ENCODE data around the gene ELOVL6. TPM values are rescaled to one million over a fixed set of nuclear protein-coding genes. Genes with fewer than 3 reads are reported as not detected.
"Not testable (repeated sequence)": the region's sequence is repeated elsewhere in the genome, so short reads cannot be mapped to it uniquely, and the experiment has no call there.

ELOVL6 gene
- total RNA-seq, 1 donor from 2014 or later = 25.5 TPM

- H3K36me3 Mint-ChIP-seq (ENCODE audit: low read depth, unreplicated experiment); H3K4me3 ChIP-seq (ENCODE audit: insufficient read depth, low read depth, low read length): not testable (repeated sequence)
Observed at GRCh38 chr4:110076828-110077227, 121.6 kb downstream of the ELOVL6 start.

GRCh38 chr4:110075891-110076290 lies 122.5 kb downstream of the ELOVL6 start:
- FAIRE-seq (no peak), DNase-seq (ENCODE audit: low read depth) (no peak)
- H3K4me1 ChIP-seq (ENCODE audit: insufficient read depth, low read length) = no peaks in the 10 kb centered on the region
- no peak overlapping the region for H3K4me3 Mint-ChIP-seq (ENCODE audit: unreplicated experiment)
- H3K36me3 ChIP-seq (ENCODE audit: insufficient read depth, low read length) = no peaks in the 10 kb centered on the region
- H3K27ac Mint-ChIP-seq (ENCODE audit: unreplicated experiment) = no peak overlapping the region
- no peaks in the 10 kb centered on the region for H3K79me2 ChIP-seq (ENCODE audit: insufficient read depth, low read length)
- H4K20me1 ChIP-seq (ENCODE audit: insufficient read depth, low read length) = no peaks in the 10 kb centered on the region
- H2AFZ ChIP-seq (ENCODE audit: low read depth, low read length) = no peak overlapping the region
- H3K27ac ChIP-seq (ENCODE audit: low read depth, low read length) = no peak overlapping the region
- no peak for TF ChIP-seq CTCF (IDR thresholded peaks at IDR 0.05; ENCODE audit: insufficient read depth, low read depth, low read length)
- TF ChIP-seq EZH2 (IDR thresholded peaks at IDR 0.05; ENCODE audit: insufficient read depth, low read length) = no peak
- no peaks in the 10 kb centered on the region for H3K27me3 ChIP-seq (ENCODE audit: insufficient read depth, low read length)
- H3K36me3 Mint-ChIP-seq (ENCODE audit: low read depth, unreplicated experiment) = peaks cover 9% of the 10 kb centered on the region
- peaks cover 8% of the 10 kb centered on the region for H3K9me3 Mint-ChIP-seq (ENCODE audit: unreplicated experiment)
- peaks cover 9% of the 10 kb centered on the region for H3K4me1 Mint-ChIP-seq (ENCODE audit: low read depth, unreplicated experiment)
- H3K4me2 ChIP-seq (ENCODE audit: low read length) = no peak overlapping the region
- H3K9ac ChIP-seq (ENCODE audit: low read length) = no peak overlapping the region
- H3K9me3 ChIP-seq (ENCODE audit: insufficient read depth, low read depth, low read length) = no peaks in the 10 kb centered on the region
- H3K4me3 ChIP-seq (ENCODE audit: insufficient read depth, low read depth, low read length) = no peak overlapping the region
- H3K27me3 Mint-ChIP-seq (ENCODE audit: low read depth, unreplicated experiment) = no peaks in the 10 kb centered on the region

More at GRCh38 chr4:110076828-110077227, 121.6 kb downstream of the ELOVL6 start:
- not testable (repeated sequence) for H3K9ac ChIP-seq (ENCODE audit: low read length); H3K4me2 ChIP-seq (ENCODE audit: low read length); H3K4me3 Mint-ChIP-seq (ENCODE audit: unreplicated experiment); FAIRE-seq; H3K9me3 Mint-ChIP-seq (ENCODE audit: unreplicated experiment); H4K20me1 ChIP-seq (ENCODE audit: insufficient read depth, low read length); H3K9me3 ChIP-seq (ENCODE audit: insufficient read depth, low read depth, low read length); H3K27me3 Mint-ChIP-seq (ENCODE audit: low read depth, unreplicated experiment); H3K27ac Mint-ChIP-seq (ENCODE audit: unreplicated experiment); H3K36me3 ChIP-seq (ENCODE audit: insufficient read depth, low read length); H3K4me1 ChIP-seq (ENCODE audit: insufficient read depth, low read length); DNase-seq (ENCODE audit: low read depth); H3K4me1 Mint-ChIP-seq (ENCODE audit: low read depth, unreplicated experiment); H3K27me3 ChIP-seq (ENCODE audit: insufficient read depth, low read length); H3K27ac ChIP-seq (ENCODE audit: low read depth, low read length); H3K79me2 ChIP-seq (ENCODE audit: insufficient read depth, low read length); H2AFZ ChIP-seq (ENCODE audit: low read depth, low read length)

- DNase-seq (ENCODE audit: low read depth) (no peak), FAIRE-seq (no peak)
- Histone ChIP-seq H3K9me3 (ENCODE audit: insufficient read depth, low read depth, low read length) (no peaks in the 10 kb centered on the region), H3K36me3 (ENCODE audit: insufficient read depth, low read length) (no peaks in the 10 kb centered on the region), H2AFZ (ENCODE audit: low read depth, low read length) (no peak overlapping the region), H3K9ac (ENCODE audit: low read length) (no peak overlapping the region), H3K4me1 (ENCODE audit: insufficient read depth, low read length) (no peaks in the 10 kb centered on the region), H3K4me2 (ENCODE audit: low read length) (no peak overlapping the region), H3K79me2 (ENCODE audit: insufficient read depth, low read length) (no peaks in the 10 kb centered on the region), H3K27me3 (ENCODE audit: insufficient read depth, low read length) (no peaks in the 10 kb centered on the region), H3K27ac (ENCODE audit: low read depth, low read length) (no peak overlapping the region), H4K20me1 (ENCODE audit: insufficient read depth, low read length) (no peaks in the 10 kb centered on the region), H3K4me3 (ENCODE audit: insufficient read depth, low read depth, low read length) (no peak overlapping the region)
- no peak overlapping the region for H3K4me3 Mint-ChIP-seq (ENCODE audit: unreplicated experiment)
- peaks cover 8% of the 10 kb centered on the region for H3K9me3 Mint-ChIP-seq (ENCODE audit: unreplicated experiment)
- H3K36me3 Mint-ChIP-seq (ENCODE audit: low read depth, unreplicated experiment) = peaks cover 14% of the 10 kb centered on the region
- no peak overlapping the region for H3K27ac Mint-ChIP-seq (ENCODE audit: unreplicated experiment)
- TF ChIP-seq CTCF (IDR thresholded peaks at IDR 0.05; ENCODE audit: insufficient read depth, low read depth, low read length) = no peak
- no peak for TF ChIP-seq EZH2 (IDR thresholded peaks at IDR 0.05; ENCODE audit: insufficient read depth, low read length)
- H3K27me3 Mint-ChIP-seq (ENCODE audit: low read depth, unreplicated experiment) = no peaks in the 10 kb centered on the region
- peaks cover 9% of the 10 kb centered on the region for H3K4me1 Mint-ChIP-seq (ENCODE audit: low read depth, unreplicated experiment)
Observed at GRCh38 chr4:110075083-110075738, 123.2 kb downstream of the ELOVL6 start.
